Measurements from ENCODE around the gene FILIP1. TPM values are rescaled to one million over a fixed set of nuclear protein-coding genes. Genes with fewer than 3 reads are reported as not detected.

FILIP1 gene
- total RNA-seq, 1 donor from 2014 or later: 2.0 TPM

- Histone ChIP-seq H3K27ac (ENCODE audit: low read depth, low read length) (no peak overlapping the region), H3K36me3 (ENCODE audit: insufficient read depth, low read length) (no peaks in the 10 kb centered on the region), H3K4me2 (ENCODE audit: low read length) (no peak overlapping the region), H3K27me3 (ENCODE audit: insufficient read depth, low read length) (no peaks in the 10 kb centered on the region), H3K79me2 (ENCODE audit: insufficient read depth, low read length) (no peaks in the 10 kb centered on the region), H2AFZ (ENCODE audit: low read depth, low read length) (no peak overlapping the region), H3K9me3 (ENCODE audit: insufficient read depth, low read depth, low read length) (no peaks in the 10 kb centered on the region), H3K4me3 (ENCODE audit: insufficient read depth, low read depth, low read length) (no peak overlapping the region), H3K9ac (ENCODE audit: low read length) (no peak overlapping the region), H3K4me1 (ENCODE audit: insufficient read depth, low read length) (no peaks in the 10 kb centered on the region), H4K20me1 (ENCODE audit: insufficient read depth, low read length) (no peaks in the 10 kb centered on the region)
- H3K4me1 Mint-ChIP-seq (ENCODE audit: low read depth, unreplicated experiment): peaks cover 18% of the 10 kb centered on the region
- DNase-seq (ENCODE audit: low read depth) (no peak), FAIRE-seq (no peak)
- H3K27ac Mint-ChIP-seq (ENCODE audit: unreplicated experiment): no peak overlapping the region
- no peaks in the 10 kb centered on the region for H3K36me3 Mint-ChIP-seq (ENCODE audit: low read depth, unreplicated experiment)
- TF ChIP-seq EZH2 (IDR thresholded peaks at IDR 0.05; ENCODE audit: insufficient read depth, low read length): no peak
- no peak for TF ChIP-seq CTCF (IDR thresholded peaks at IDR 0.05; ENCODE audit: insufficient read depth, low read depth, low read length)
- H3K27me3 Mint-ChIP-seq (ENCODE audit: low read depth, unreplicated experiment): no peaks in the 10 kb centered on the region
- no peak overlapping the region for H3K4me3 Mint-ChIP-seq (ENCODE audit: unreplicated experiment)
- no peaks in the 10 kb centered on the region for H3K9me3 Mint-ChIP-seq (ENCODE audit: unreplicated experiment)
These were observed 74.2 kb downstream of the FILIP1 start for GRCh38 chr6:75419416-75419815.

GRCh38 chr6:75418233-75418632 is 75.4 kb downstream of the FILIP1 start:
- TF ChIP-seq EZH2 (IDR thresholded peaks at IDR 0.05; ENCODE audit: insufficient read depth, low read length) (no peak), CTCF (IDR thresholded peaks at IDR 0.05; ENCODE audit: insufficient read depth, low read depth, low read length) (no peak)
- peak overlapping the region; percentile 56 for H3K27ac Mint-ChIP-seq (ENCODE audit: unreplicated experiment)
- FAIRE-seq: no peak

GRCh38 chr6:75416443-75416842 is 77.2 kb downstream of the FILIP1 start:
- H3K9me3 Mint-ChIP-seq (ENCODE audit: unreplicated experiment): no peaks in the 10 kb centered on the region

More at GRCh38 chr6:75418233-75418632, 75.4 kb downstream of the FILIP1 start:
- peak overlapping the region; percentile 7 for H3K4me2 ChIP-seq (ENCODE audit: low read length)
- no peak overlapping the region for H3K4me3 ChIP-seq (ENCODE audit: insufficient read depth, low read depth, low read length)
- peaks cover 29% of the 10 kb centered on the region for H3K4me1 Mint-ChIP-seq (ENCODE audit: low read depth, unreplicated experiment)
- H3K4me1 ChIP-seq (ENCODE audit: insufficient read depth, low read length): no peaks in the 10 kb centered on the region
- H3K27ac ChIP-seq (ENCODE audit: low read depth, low read length): no peak overlapping the region
- H3K9me3 ChIP-seq (ENCODE audit: insufficient read depth, low read depth, low read length): no peaks in the 10 kb centered on the region
- H3K27me3 ChIP-seq (ENCODE audit: insufficient read depth, low read length): no peaks in the 10 kb centered on the region
- H3K9ac ChIP-seq (ENCODE audit: low read length): no peak overlapping the region
- no peaks in the 10 kb centered on the region for H3K79me2 ChIP-seq (ENCODE audit: insufficient read depth, low read length)
- no peaks in the 10 kb centered on the region for H4K20me1 ChIP-seq (ENCODE audit: insufficient read depth, low read length)
- no peak for DNase-seq (ENCODE audit: low read depth)
- H3K27me3 Mint-ChIP-seq (ENCODE audit: low read depth, unreplicated experiment): no peaks in the 10 kb centered on the region
- H3K36me3 ChIP-seq (ENCODE audit: insufficient read depth, low read length): no peaks in the 10 kb centered on the region
- H3K36me3 Mint-ChIP-seq (ENCODE audit: low read depth, unreplicated experiment): no peaks in the 10 kb centered on the region
- H3K4me3 Mint-ChIP-seq (ENCODE audit: unreplicated experiment): no peak overlapping the region
- H2AFZ ChIP-seq (ENCODE audit: low read depth, low read length): no peak overlapping the region
- H3K9me3 Mint-ChIP-seq (ENCODE audit: unreplicated experiment): no peaks in the 10 kb centered on the region

More at GRCh38 chr6:75416443-75416842, 77.2 kb downstream of the FILIP1 start:
- Histone ChIP-seq H3K36me3 (ENCODE audit: insufficient read depth, low read length) (no peaks in the 10 kb centered on the region), H3K4me3 (ENCODE audit: insufficient read depth, low read depth, low read length) (no peak overlapping the region), H2AFZ (ENCODE audit: low read depth, low read length) (no peak overlapping the region), H3K4me2 (ENCODE audit: low read length) (no peak overlapping the region), H3K4me1 (ENCODE audit: insufficient read depth, low read length) (no peaks in the 10 kb centered on the region), H3K27ac (ENCODE audit: low read depth, low read length) (no peak overlapping the region), H3K27me3 (ENCODE audit: insufficient read depth, low read length) (no peaks in the 10 kb centered on the region), H4K20me1 (ENCODE audit: insufficient read depth, low read length) (no peaks in the 10 kb centered on the region), H3K9me3 (ENCODE audit: insufficient read depth, low read depth, low read length) (no peaks in the 10 kb centered on the region), H3K9ac (ENCODE audit: low read length) (no peak overlapping the region), H3K79me2 (ENCODE audit: insufficient read depth, low read length) (no peaks in the 10 kb centered on the region)
- peaks cover 37% of the 10 kb centered on the region for H3K4me1 Mint-ChIP-seq (ENCODE audit: low read depth, unreplicated experiment)
- DNase-seq (ENCODE audit: low read depth): no peak
- no peak overlapping the region for H3K27ac Mint-ChIP-seq (ENCODE audit: unreplicated experiment)
- TF ChIP-seq EZH2 (IDR thresholded peaks at IDR 0.05; ENCODE audit: insufficient read depth, low read length) (no peak), CTCF (IDR thresholded peaks at IDR 0.05; ENCODE audit: insufficient read depth, low read depth, low read length) (no peak)
- no peaks in the 10 kb centered on the region for H3K36me3 Mint-ChIP-seq (ENCODE audit: low read depth, unreplicated experiment)
- no peaks in the 10 kb centered on the region for H3K27me3 Mint-ChIP-seq (ENCODE audit: low read depth, unreplicated experiment)
- no peak overlapping the region for H3K4me3 Mint-ChIP-seq (ENCODE audit: unreplicated experiment)
- FAIRE-seq: no peak
